Esophagus squamous epithelium (tissue), 5 donors: Measurements from ENCODE around the gene ZNF593. TPM values are rescaled to one million over a fixed set of nuclear protein-coding genes. Genes with fewer than 3 reads are reported as not detected.

Experiments
- DNase-seq: peaks from one replicate; lab custom pipeline; 2025; lab: John Stamatoyannopoulos, UW
- H3K27ac ChIP-seq, 4 donors: fragments of 200-600 bp; sonication (generic); one replicate each; pipeline ENCODE4 v1.5.1; 2016 to 2019; ENCODE audit warnings: mild to moderate bottlenecking in 1 of 4
- H3K27me3 ChIP-seq, 4 donors: fragments of 200-600 bp; sonication (generic); 1 replicate in 3 of 4; 2 replicates in 1 of 4; pipeline versions ENCODE4 v1.5.1 to v1.6.0; 2017 to 2021; ENCODE audit warnings: antibody characterized with exemption in 1 of 4
- H3K36me3 ChIP-seq, 3 donors: fragments of 200-600 bp; sonication (generic); one replicate each; pipeline ENCODE4 v1.5.1; 2016 to 2019
- H3K4me1 ChIP-seq, 3 donors: fragments of 200-600 bp; sonication (generic); one replicate each; pipeline ENCODE4 v1.5.1; 2017 to 2019
- H3K4me3 ChIP-seq, 4 donors: fragments of 200-600 bp; sonication (generic); 1 replicate in 3 of 4; 2 replicates in 1 of 4; pipeline ENCODE4 v1.5.1; 2016 to 2019; ENCODE audit warnings: mild to moderate bottlenecking in 2 of 4, moderate library complexity in 1 of 4
- H3K9me3 ChIP-seq, 3 donors: fragments of 200-600 bp; sonication (generic); one replicate each; pipeline ENCODE4 v1.5.1; 2016 to 2019
- CTCF ChIP-seq, 6 experiments: fragments of 450-650 bp in 4 of 6; fragments of 200-600 bp in 2 of 6; sonication (generic) in 2 of 6; IDR thresholded peaks; one replicate each; pipeline ENCODE4 v1.5.1; 2016 to 2019; ENCODE audit warnings: antibody characterized with exemption in 6 of 6, mild to moderate bottlenecking in 4 of 6, moderate library complexity in 4 of 6
- POLR2A ChIP-seq, 4 donors: fragments of 450-650 bp; IDR thresholded peaks; one replicate each; pipeline ENCODE4 v1.6.1; 2017; ENCODE audit warnings: antibody characterized with exemption in 4 of 4, mild to moderate bottlenecking in 4 of 4, moderate library complexity in 3 of 4
- WGBS, 2 donors: methylation state at CpG; one replicate each; pipeline ENCODE4 v1.1.5; 2018; 5-methylcytosine and 5-hydroxymethylcytosine counted together
- intact Hi-C: fragments of 100-400 bp; cut with DNase I; formaldehyde crosslinking; loops from one replicate; pipeline ENCODE4 v1.15.0; 2022
- total RNA-seq, 4 donors: library from RNA; depleted of rRNA; stranded (reverse); fragments of >200 nt; gene quantifications; one replicate each; pipeline ENCODE4 v1.1.0, GENCODE V29; 2016
- donor health status: DM: yes; HTN: yes; CAD: no.

The ZNF593 gene
- total RNA-seq, 4 donors from 2014 or later: 19.2 to 45.6 (median 24.7) TPM

GRCh38 chr1:26124418-26125331, 45.0 kb upstream of the ZNF593 start:
- intact Hi-C loops: no loop called here
- Histone ChIP-seq H3K4me1 (peaks cover 16 to 80% (median 37%) of the 10 kb centered on the region in 3 donors), H3K27me3 (no peaks in the 10 kb centered on the region), H3K9me3 (no peaks in the 10 kb centered on the region), H3K27ac (peak overlapping the region in 3 of 4 donors; percentile 7 to 88 (median 87)), H3K36me3 (peaks cover 0 to 29% (median 0%) of the 10 kb centered on the region in 3 donors), H3K4me3 (no peak overlapping the region)
- TF ChIP-seq POLR2A (IDR thresholded peaks at IDR 0.05) (no peak), CTCF (IDR thresholded peaks at IDR 0.05) (no peak)
- DNase-seq: no peak
- WGBS, 2 donors: 67 to 71% methylated on average over 4 of the region's 4 CpGs

GRCh38 chr1:26125382-26125781, 44.3 kb upstream of the ZNF593 start:
- no peaks in the 10 kb centered on the region for H3K9me3 ChIP-seq
- peak overlapping the region in 3 of 4 donors; percentile 74 to 88 (median 87) for H3K27ac ChIP-seq
- TF ChIP-seq CTCF (IDR thresholded peaks at IDR 0.05): no peak
- no peak for TF ChIP-seq POLR2A (IDR thresholded peaks at IDR 0.05)
- no peak overlapping the region for H3K4me3 ChIP-seq
- peaks cover 16 to 80% (median 37%) of the 10 kb centered on the region in 3 donors for H3K4me1 ChIP-seq
- no peaks in the 10 kb centered on the region for H3K27me3 ChIP-seq
- intact Hi-C loops: no loop called here
- no peak for DNase-seq
- H3K36me3 ChIP-seq: peaks cover 0 to 22% (median 0%) of the 10 kb centered on the region in 3 donors

- H3K27me3 ChIP-seq: no peaks in the 10 kb centered on the region
- peaks cover 16 to 80% (median 37%) of the 10 kb centered on the region in 3 donors for H3K4me1 ChIP-seq
- TF ChIP-seq POLR2A (IDR thresholded peaks at IDR 0.05): no peak
- TF ChIP-seq CTCF (IDR thresholded peaks at IDR 0.05): no peak
- intact Hi-C loops: no loop called here
- H3K27ac ChIP-seq: peak overlapping the region; percentile 74 to 88 (median 84)
- H3K9me3 ChIP-seq: no peaks in the 10 kb centered on the region
- WGBS, 2 donors: 30 to 50% methylated on average over 1 of the region's 1 CpG
- H3K36me3 ChIP-seq: peaks cover 0 to 17% (median 0%) of the 10 kb centered on the region in 3 donors
- H3K4me3 ChIP-seq: peak overlapping the region in 1 of 4 donors; percentile 5
- DNase-seq: no peak
Observed at GRCh38 chr1:26125946-26126320, 43.8 kb upstream of the ZNF593 start.

GRCh38 chr1:26126321-26127084, 43.2 kb upstream of the ZNF593 start:
- Histone ChIP-seq H3K4me1 (peaks cover 16 to 77% (median 37%) of the 10 kb centered on the region in 3 donors), H3K9me3 (no peaks in the 10 kb centered on the region)

More at GRCh38 chr1:26126321-26127084, 43.2 kb upstream of the ZNF593 start:
- H3K27ac ChIP-seq: peak overlapping the region; percentile 74 to 88 (median 84)
- H3K4me3 ChIP-seq: peak overlapping the region in 2 of 4 donors; percentile 5 to 37
- intact Hi-C loops: no loop called here
- TF ChIP-seq POLR2A (IDR thresholded peaks at IDR 0.05) (peak in 1 of 4 donors; percentile 32), CTCF (IDR thresholded peaks at IDR 0.05) (no peak)
- no peak for DNase-seq
- H3K27me3 ChIP-seq: no peaks in the 10 kb centered on the region
- H3K36me3 ChIP-seq: peaks cover 0 to 13% (median 0%) of the 10 kb centered on the region in 3 donors
- 33 to 41% methylated on average over 9 of the region's 9 CpGs for WGBS, 2 donors
